K562 (cell line): ENCODE results near the gene KRTAP1-4. TPM values are rescaled to one million over a fixed set of nuclear protein-coding genes. Genes with fewer than 3 reads are reported as not detected.

Source experiments
- ATAC-seq: fragments of 200-7000 bp; cut with Tn5 transposase; 3 replicates; pipeline ENCODE4 v1.9.1; 2020; ENCODE audit warnings: moderate library complexity
- BruUV-seq: library from RNA; stranded (reverse); fragments of 400-500 nt; replicated peaks from 2 replicates; lab custom pipeline; 2021; lab: Mats Ljungman, UMichigan
- CTCF ChIA-PET: fragments of 300-600 bp; formaldehyde crosslinking; extraction: SDS; loops from one replicate; lab custom pipeline; 2021; ENCODE audit warnings: low intra/inter-chr PET ratio; lab: Yijun Ruan, JAX
- POLR2A ChIA-PET: fragments of 300-600, 350-650 bp; sonication (Branson Sonifier 250); formaldehyde crosslinking; extraction: SDS; loops from one replicate; lab custom pipeline; 2021; ENCODE audit warnings: antibody characterized with exemption, inconsistent platforms; lab: Yijun Ruan, JAX
- DNase-seq, 4 experiments: peaks; one replicate each; pipeline versions ENCODE4 v3.0.0 to v3.0.0-alpha.2; 2011 to 2018; ENCODE audit warnings: low spot score in 3 of 4, mixed read lengths in 3 of 4; ENCODE audit errors: extremely low read depth in 1 of 4
- FAIRE-seq: peaks from 2 replicates; lab custom pipeline; 2011; peaks lifted over from hg19 to GRCh38; lab: Jason Lieb, UNC
- H2AFZ ChIP-seq: 2 replicates; pipeline ENCODE4 v1.6.0; 2011; ENCODE audit warnings: low read depth, low read length, control low read depth, inconsistent platforms
- H3K27ac ChIP-seq: fragments of 200-600 bp; 3 replicates; pipeline ENCODE4 v1.8.0; 2011; ENCODE audit warnings: low read depth, mild to moderate bottlenecking, control low read depth, inconsistent platforms, low read length, moderate library complexity, mixed read lengths; ENCODE audit errors: extremely low read depth
- H3K27me3 ChIP-seq, 2 experiments: fragments of 300-600 bp in 1 of 2; 2 replicates in 1 of 2; 3 replicates in 1 of 2; pipeline versions ENCODE4 v1.6.0 to v1.8.0; 2011; ENCODE audit warnings: inconsistent platforms in 2 of 2, low read length in 2 of 2, mild to moderate bottlenecking in 1 of 2, mixed read lengths in 1 of 2, moderate library complexity in 1 of 2; ENCODE audit not compliant: control insufficient read depth in 2 of 2, insufficient read depth in 2 of 2
- H3K36me3 ChIP-seq: fragments of 300-600 bp; 3 replicates; pipeline ENCODE4 v1.8.0; 2011; ENCODE audit warnings: mild to moderate bottlenecking, low read length, inconsistent platforms; ENCODE audit not compliant: control insufficient read depth, insufficient read depth
- H3K4me1 ChIP-seq, 2 experiments: fragments of 200-600 bp in 1 of 2; replicated peaks in 1 of 2; 2 replicates in 1 of 2; 3 replicates in 1 of 2; pipeline versions ENCODE4 v1.5.1 to v1.8.0; 2011; ENCODE audit warnings: inconsistent platforms in 2 of 2, low read length in 2 of 2, mild to moderate bottlenecking in 1 of 2, mixed read lengths in 1 of 2, moderate library complexity in 1 of 2; ENCODE audit not compliant: control insufficient read depth in 2 of 2, insufficient read depth in 2 of 2
- H3K4me2 ChIP-seq: 2 replicates; pipeline ENCODE4 v1.6.1; 2011; ENCODE audit warnings: low read length, control low read depth, inconsistent platforms, mixed read lengths; ENCODE audit not compliant: insufficient read depth
- H3K4me3 ChIP-seq: fragments of 200-600 bp; sonication (generic), shearing (Covaris generic); 2 replicates; pipeline ENCODE4 v1.5.1; 2016; ENCODE audit warnings: control low read depth, inconsistent platforms
- H3K79me2 ChIP-seq: fragments of 200-600 bp; 3 replicates; pipeline ENCODE4 v1.8.0; 2011; ENCODE audit warnings: low read length, inconsistent platforms; ENCODE audit not compliant: control insufficient read depth, insufficient read depth
- H3K9ac ChIP-seq, 2 experiments: 2 replicates each; pipeline versions ENCODE4 v1.6.0 to v1.6.1; 2011; ENCODE audit warnings: low read depth in 2 of 2, low read length in 2 of 2, control low read depth in 1 of 2, inconsistent platforms in 1 of 2, mild to moderate bottlenecking in 1 of 2, mixed read lengths in 1 of 2; ENCODE audit not compliant: insufficient read depth in 1 of 2
- H3K9me1 ChIP-seq: one replicate; pipeline ENCODE4 v1.6.0; 2011; ENCODE audit warnings: inconsistent platforms, mild to moderate bottlenecking, low read length, moderate library complexity; ENCODE audit not compliant: control insufficient read depth, insufficient read depth
- H3K9me3 ChIP-seq: replicated peaks from 2 replicates; pipeline ENCODE4 v1.5.1; 2011; ENCODE audit warnings: low read depth, low read length, inconsistent platforms; ENCODE audit not compliant: control insufficient read depth, insufficient read depth
- H4K20me1 ChIP-seq: replicated peaks from 2 replicates; pipeline ENCODE4 v1.6.1; 2011; ENCODE audit warnings: low read length, inconsistent platforms, mixed read lengths; ENCODE audit not compliant: control insufficient read depth, insufficient read depth
- CAMTA2 ChIP-seq: fragments of 250-450 bp; sonication (Bioruptor Pico); conservative IDR thresholded peaks from 2 replicates; pipeline ENCODE4 v1.5.1; 2022
- CXXC5 ChIP-seq: fragments of 250-450 bp; sonication (Bioruptor Pico); IDR thresholded peaks from 2 replicates; pipeline ENCODE4 v1.8.0; 2022; ENCODE audit warnings: inconsistent platforms, mild to moderate bottlenecking, moderate library complexity
- MECOM ChIP-seq: fragments of 250-450 bp; sonication (Bioruptor Pico); IDR thresholded peaks from 2 replicates; pipeline ENCODE4 v1.8.0; 2022; ENCODE audit warnings: inconsistent platforms
- NFATC3 ChIP-seq: fragments of 450-650 bp; IDR thresholded peaks from 2 replicates; pipeline ENCODE4 v1.6.1; 2017; ENCODE audit warnings: mild to moderate bottlenecking
- RBM25 ChIP-seq: fragments of 200-400 bp; formaldehyde crosslinking; IDR thresholded peaks from 2 replicates; pipeline ENCODE4 v1.6.1; 2018; ENCODE audit warnings: low read length, low read depth, moderate library complexity; ENCODE audit not compliant: severe bottlenecking
- TAF1 ChIP-seq: IDR thresholded peaks from 2 replicates; pipeline ENCODE4 v1.6.1; 2011; ENCODE audit warnings: mild to moderate bottlenecking, low read length, moderate library complexity; ENCODE audit not compliant: insufficient read depth, control insufficient read depth, severe bottlenecking; ENCODE audit errors: extremely low read depth
- ZHX1 ChIP-seq: fragments of 150-350 bp; conservative IDR thresholded peaks from 2 replicates; pipeline ENCODE4 v1.6.1; 2014; ENCODE audit warnings: low read length
- ZNF695 ChIP-seq: fragments of 450-650 bp; formaldehyde crosslinking; IDR thresholded peaks from 2 replicates; pipeline ENCODE4 v1.4.0; 2020; ENCODE audit warnings: mild to moderate bottlenecking, moderate library complexity
- ZNF778 ChIP-seq: fragments of 450-650 bp; formaldehyde crosslinking; IDR thresholded peaks from 2 replicates; pipeline ENCODE4 v1.4.0; 2020; ENCODE audit warnings: mild to moderate bottlenecking, moderate library complexity
- whole genome bisulfite sequencing: fragments of 100-300 bp; shearing (Covaris generic); methylation state at CpG from one replicate; pipeline ENCODE4 v1.1.6; 2016; ENCODE audit warnings: low coverage, mixed read lengths; ENCODE audit not compliant: insufficient coverage; ENCODE audit errors: missing lambda C conversion rate; 5-methylcytosine and 5-hydroxymethylcytosine counted together
- in situ Hi-C: fragments of 300-500 bp; cut with MboI; formaldehyde crosslinking; loops from 4 replicates; pipeline ENCODE4 v1.15.0; 2018; ENCODE audit warnings: inconsistent platforms, mixed read lengths
- intact Hi-C: fragments of 100-400 bp; cut with micrococcal nuclease; formaldehyde crosslinking; loops from 2 replicates; pipeline ENCODE4 v1.14.2; 2022
- polyA plus RNA-seq, 8 experiments: library from polyadenylated mRNA; depleted of rRNA in 4 of 8; stranded (reverse) in 5 of 8; unstranded in 3 of 8; fragments of >200 nt; fragmentation: Nextera tagmentation in 2 of 8; fragmentation: Illumina TruSeq in 1 of 8; extraction: Ambion mirVana in 2 of 8; extraction: Trizol in 1 of 8; gene quantifications; 2 replicates each; pipeline versions ENCODE4 v1.2.1 to v1.2.3, GENCODE V29; 2011 to 2014; ENCODE audit warnings: inconsistent platforms in 1 of 8, missing spikeins in 1 of 8
- total RNA-seq, 7 experiments: library from RNA; depleted of rRNA in 6 of 7; stranded (reverse); fragments of >200 nt in 6 of 7; fragmentation: Illumina TruSeq in 2 of 7; extraction: Trizol in 2 of 7; gene quantifications; 2 replicates each; pipeline versions ENCODE4 v1.2.1 to v1.2.3, GENCODE V29; 2011 to 2021; ENCODE audit warnings: low replicate concordance in 1 of 7
- TF ChIP-seq, protein P1 (sequence below), 2 experiments: fragments of 450-650 bp; formaldehyde crosslinking in 1 of 2; IDR thresholded peaks; 2 replicates each; pipeline versions ENCODE4 v1.4.0 to v1.6.1; 2014 to 2020; ENCODE audit warnings: mild to moderate bottlenecking in 2 of 2, borderline replicate concordance in 1 of 2, low read depth in 1 of 2

Gene KRTAP1-4
- total and polyA plus RNA-seq, 9 of the 15 experiments (the other 6 are each of a cell fraction or from before 2014, with no cell fraction given): not detected

DNA sequence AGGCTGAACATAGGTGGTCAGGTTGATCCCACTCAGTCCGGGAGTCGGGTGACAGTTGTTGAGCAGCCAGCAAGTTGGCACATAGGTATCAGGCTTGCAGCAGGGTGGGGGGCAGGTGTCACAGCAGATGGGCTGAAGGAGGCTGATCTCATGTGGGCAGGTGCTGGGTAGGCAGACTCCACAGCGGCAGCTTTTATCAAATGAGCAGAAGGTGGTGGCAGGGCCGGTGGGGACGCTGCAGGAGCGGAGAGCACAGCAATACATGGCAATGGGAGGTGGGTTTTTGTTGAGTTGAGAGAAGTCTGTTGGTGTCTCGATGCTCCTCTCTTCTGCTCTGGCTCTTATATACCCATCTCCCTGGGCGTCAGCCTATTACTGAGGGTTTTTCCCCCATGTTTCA is 21.2 kb downstream of the KRTAP1-4 start, which contains the start of gene KRTAP3-1 (continued):
- TF ChIP-seq, protein P1, sequence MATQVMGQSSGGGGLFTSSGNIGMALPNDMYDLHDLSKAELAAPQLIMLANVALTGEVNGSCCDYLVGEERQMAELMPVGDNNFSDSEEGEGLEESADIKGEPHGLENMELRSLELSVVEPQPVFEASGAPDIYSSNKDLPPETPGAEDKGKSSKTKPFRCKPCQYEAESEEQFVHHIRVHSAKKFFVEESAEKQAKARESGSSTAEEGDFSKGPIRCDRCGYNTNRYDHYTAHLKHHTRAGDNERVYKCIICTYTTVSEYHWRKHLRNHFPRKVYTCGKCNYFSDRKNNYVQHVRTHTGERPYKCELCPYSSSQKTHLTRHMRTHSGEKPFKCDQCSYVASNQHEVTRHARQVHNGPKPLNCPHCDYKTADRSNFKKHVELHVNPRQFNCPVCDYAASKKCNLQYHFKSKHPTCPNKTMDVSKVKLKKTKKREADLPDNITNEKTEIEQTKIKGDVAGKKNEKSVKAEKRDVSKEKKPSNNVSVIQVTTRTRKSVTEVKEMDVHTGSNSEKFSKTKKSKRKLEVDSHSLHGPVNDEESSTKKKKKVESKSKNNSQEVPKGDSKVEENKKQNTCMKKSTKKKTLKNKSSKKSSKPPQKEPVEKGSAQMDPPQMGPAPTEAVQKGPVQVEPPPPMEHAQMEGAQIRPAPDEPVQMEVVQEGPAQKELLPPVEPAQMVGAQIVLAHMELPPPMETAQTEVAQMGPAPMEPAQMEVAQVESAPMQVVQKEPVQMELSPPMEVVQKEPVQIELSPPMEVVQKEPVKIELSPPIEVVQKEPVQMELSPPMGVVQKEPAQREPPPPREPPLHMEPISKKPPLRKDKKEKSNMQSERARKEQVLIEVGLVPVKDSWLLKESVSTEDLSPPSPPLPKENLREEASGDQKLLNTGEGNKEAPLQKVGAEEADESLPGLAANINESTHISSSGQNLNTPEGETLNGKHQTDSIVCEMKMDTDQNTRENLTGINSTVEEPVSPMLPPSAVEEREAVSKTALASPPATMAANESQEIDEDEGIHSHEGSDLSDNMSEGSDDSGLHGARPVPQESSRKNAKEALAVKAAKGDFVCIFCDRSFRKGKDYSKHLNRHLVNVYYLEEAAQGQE (IDR thresholded peaks at IDR 0.05; ENCODE audit: borderline replicate concordance): no peak
- TF ChIP-seq, protein P1 (CRISPR knock-in tag; IDR thresholded peaks at IDR 0.05; ENCODE audit: low read depth): no peak

DNA sequence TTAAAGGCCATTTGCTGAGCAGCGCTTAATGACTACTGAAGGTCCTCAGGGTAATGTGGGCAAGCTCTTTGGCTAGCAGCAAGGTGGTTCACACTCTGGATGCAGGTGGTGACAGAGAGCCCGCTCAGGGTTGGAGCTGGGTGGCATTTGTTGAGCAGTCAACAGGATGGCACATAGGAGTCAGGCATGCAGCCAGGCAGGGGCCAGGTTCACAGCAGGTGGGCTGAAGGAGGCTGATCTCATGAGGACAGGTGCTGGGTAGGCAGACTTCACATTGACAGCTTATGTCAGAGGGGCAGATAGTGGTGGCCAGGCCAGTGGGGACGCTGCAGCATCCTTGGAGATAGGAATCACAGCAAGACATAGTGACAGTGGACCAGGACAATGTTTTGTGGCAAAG is 25.6 kb downstream of the KRTAP1-4 start:
- no peaks in the 10 kb centered on the region for H3K9me3 ChIP-seq
- WGBS: 0% methylated on average over 3 of the region's 3 CpGs
- TF ChIP-seq MECOM: no peak
- TF ChIP-seq RBM25: no peak
- TF ChIP-seq CXXC5 (CRISPR knock-in tag): no peak
- no peak for TF ChIP-seq TAF1
- TF ChIP-seq ZHX1: no peak
- no peak for TF ChIP-seq CAMTA2 (CRISPR knock-in tag)
- TF ChIP-seq ZNF778 (CRISPR knock-in tag): no peak
- no peak for TF ChIP-seq ZNF695 (CRISPR knock-in tag)
- TF ChIP-seq NFATC3: no peak

More for the DNA sequence above, 25.6 kb downstream of the KRTAP1-4 start:
- ChIA-PET CTCF (no interaction called here), POLR2A (no interaction called here)
- peaks cover 0 to 13% of the 10 kb centered on the region in 2 experiments; a peak in 3 of 5 replicates for H3K27me3 ChIP-seq
- H3K4me2 ChIP-seq: no peak overlapping the region
- no peak overlapping the region for H3K27ac ChIP-seq
- H3K4me3 ChIP-seq: no peak overlapping the region
- no peaks in the 10 kb centered on the region for H3K79me2 ChIP-seq
- FAIRE-seq (no peak), ATAC-seq (no peak), DNase-seq (no peak)
- no peaks in the 10 kb centered on the region for H3K9me1 ChIP-seq
- no peak overlapping the region; a peak in 1 of 4 replicates for H3K9ac ChIP-seq
- H4K20me1 ChIP-seq: no peaks in the 10 kb centered on the region
- intact Hi-C loops: no loop called here
- no peaks in the 10 kb centered on the region for H3K36me3 ChIP-seq
- H3K4me1 ChIP-seq: no peaks in the 10 kb centered on the region; a peak in 1 of 5 replicates
- in situ Hi-C loops: no loop called here
- BruUV-seq: no TSS peak
- no peak overlapping the region for H2AFZ ChIP-seq
